HL-60 (cell line): Measurements from ENCODE around the gene ELAVL1.

Source experiments
- DNase-seq, 2 experiments: peaks; one replicate each; pipeline ENCODE4 v3.0.0-alpha.2; 2010 to 2020; ENCODE audit warnings: low read depth in 1 of 2, low spot score in 1 of 2
- H3K27ac ChIP-seq: fragments of 250-450 bp; sonication (Bioruptor Pico); replicated peaks from 2 replicates; pipeline ENCODE4 v1.5.1; 2020; ENCODE audit warnings: mild to moderate bottlenecking, moderate library complexity
- H3K27me3 ChIP-seq: fragments of 250-450 bp; sonication (Bioruptor Pico); 2 replicates; pipeline ENCODE4 v1.5.1; 2021; ENCODE audit warnings: mild to moderate bottlenecking, moderate library complexity; ENCODE audit not compliant: insufficient read depth, poor library complexity, severe bottlenecking
- H3K4me3 ChIP-seq: replicated peaks from 2 replicates; pipeline ENCODE4 v1.5.1; 2011; ENCODE audit warnings: mild to moderate bottlenecking, control low read depth, low read length; ENCODE audit not compliant: insufficient read depth
- CTCF ChIP-seq: IDR thresholded peaks from one replicate; pipeline ENCODE4 v1.5.1; 2011; ENCODE audit warnings: low read length, control low read depth, inconsistent platforms; ENCODE audit not compliant: insufficient read depth
- GABPA ChIP-seq: IDR thresholded peaks from 2 replicates; pipeline ENCODE4 v1.6.1; 2012; ENCODE audit warnings: low read depth
- POLR2AphosphoS5 ChIP-seq: IDR thresholded peaks from 2 replicates; pipeline ENCODE4 v1.6.1; 2012; ENCODE audit warnings: low read depth
- SPI1 ChIP-seq: IDR thresholded peaks from 2 replicates; pipeline ENCODE4 v1.6.1; 2012; ENCODE audit warnings: low read depth, mild to moderate bottlenecking, borderline replicate concordance
- TF ChIP-seq, protein P1 (sequence below): IDR thresholded peaks from 2 replicates; pipeline ENCODE4 v1.6.1; 2012; ENCODE audit warnings: low read depth; ENCODE audit not compliant: insufficient replicate concordance

ELAVL1 gene

GRCh38 chr19:8050274-8051096 is 45.0 kb upstream of the ELAVL1 start:
- TF ChIP-seq CTCF (no peak), SPI1 (no peak), POLR2AphosphoS5 (peak; percentile 45; the same call in 1 of the 2 replicates)
- H3K27ac ChIP-seq = peak overlapping the region; percentile 45
- H3K27me3 ChIP-seq = no peaks in the 10 kb centered on the region
- H3K4me3 ChIP-seq = peak overlapping the region; percentile 39
- peak; percentile 95 to 99 for DNase-seq

DNA sequence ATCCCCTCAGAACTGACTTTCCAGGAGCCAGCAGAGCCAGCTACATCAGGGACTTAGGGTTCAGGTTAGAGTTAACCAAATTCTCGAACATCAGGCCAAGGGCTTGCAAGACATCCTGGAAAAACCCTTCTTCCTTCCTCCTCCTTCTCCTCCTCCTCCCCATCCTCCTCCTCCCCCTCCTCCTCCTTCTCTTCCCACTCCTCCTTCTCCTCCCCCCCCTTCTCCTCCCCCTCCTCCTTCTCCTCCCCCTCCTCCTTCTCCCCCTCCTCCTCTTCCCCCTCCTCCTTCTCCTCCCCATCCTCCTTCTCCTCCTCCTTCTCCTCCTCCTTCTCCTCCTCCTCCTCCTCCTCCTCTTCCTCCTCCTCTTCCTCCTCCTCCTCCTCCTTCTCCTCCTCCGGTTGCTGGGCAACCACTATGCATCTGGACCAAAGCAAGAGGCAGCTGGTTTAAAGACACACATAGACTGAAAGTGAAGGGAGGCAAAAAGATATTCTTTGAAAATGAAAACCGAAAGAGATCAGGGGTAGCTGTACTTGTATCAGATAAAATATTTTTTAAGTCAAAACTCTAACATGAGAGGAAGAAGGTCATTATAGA is 41.2 kb upstream of the ELAVL1 start:
- Histone ChIP-seq H3K27ac (no peak overlapping the region), H3K4me3 (no peak overlapping the region), H3K27me3 (no peaks in the 10 kb centered on the region)
- TF ChIP-seq GABPA (no peak), SPI1 (no peak), POLR2AphosphoS5 (no peak), CTCF (no peak)
- TF ChIP-seq, protein P1, sequence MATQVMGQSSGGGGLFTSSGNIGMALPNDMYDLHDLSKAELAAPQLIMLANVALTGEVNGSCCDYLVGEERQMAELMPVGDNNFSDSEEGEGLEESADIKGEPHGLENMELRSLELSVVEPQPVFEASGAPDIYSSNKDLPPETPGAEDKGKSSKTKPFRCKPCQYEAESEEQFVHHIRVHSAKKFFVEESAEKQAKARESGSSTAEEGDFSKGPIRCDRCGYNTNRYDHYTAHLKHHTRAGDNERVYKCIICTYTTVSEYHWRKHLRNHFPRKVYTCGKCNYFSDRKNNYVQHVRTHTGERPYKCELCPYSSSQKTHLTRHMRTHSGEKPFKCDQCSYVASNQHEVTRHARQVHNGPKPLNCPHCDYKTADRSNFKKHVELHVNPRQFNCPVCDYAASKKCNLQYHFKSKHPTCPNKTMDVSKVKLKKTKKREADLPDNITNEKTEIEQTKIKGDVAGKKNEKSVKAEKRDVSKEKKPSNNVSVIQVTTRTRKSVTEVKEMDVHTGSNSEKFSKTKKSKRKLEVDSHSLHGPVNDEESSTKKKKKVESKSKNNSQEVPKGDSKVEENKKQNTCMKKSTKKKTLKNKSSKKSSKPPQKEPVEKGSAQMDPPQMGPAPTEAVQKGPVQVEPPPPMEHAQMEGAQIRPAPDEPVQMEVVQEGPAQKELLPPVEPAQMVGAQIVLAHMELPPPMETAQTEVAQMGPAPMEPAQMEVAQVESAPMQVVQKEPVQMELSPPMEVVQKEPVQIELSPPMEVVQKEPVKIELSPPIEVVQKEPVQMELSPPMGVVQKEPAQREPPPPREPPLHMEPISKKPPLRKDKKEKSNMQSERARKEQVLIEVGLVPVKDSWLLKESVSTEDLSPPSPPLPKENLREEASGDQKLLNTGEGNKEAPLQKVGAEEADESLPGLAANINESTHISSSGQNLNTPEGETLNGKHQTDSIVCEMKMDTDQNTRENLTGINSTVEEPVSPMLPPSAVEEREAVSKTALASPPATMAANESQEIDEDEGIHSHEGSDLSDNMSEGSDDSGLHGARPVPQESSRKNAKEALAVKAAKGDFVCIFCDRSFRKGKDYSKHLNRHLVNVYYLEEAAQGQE = no peak
- no peak for DNase-seq

DNA sequence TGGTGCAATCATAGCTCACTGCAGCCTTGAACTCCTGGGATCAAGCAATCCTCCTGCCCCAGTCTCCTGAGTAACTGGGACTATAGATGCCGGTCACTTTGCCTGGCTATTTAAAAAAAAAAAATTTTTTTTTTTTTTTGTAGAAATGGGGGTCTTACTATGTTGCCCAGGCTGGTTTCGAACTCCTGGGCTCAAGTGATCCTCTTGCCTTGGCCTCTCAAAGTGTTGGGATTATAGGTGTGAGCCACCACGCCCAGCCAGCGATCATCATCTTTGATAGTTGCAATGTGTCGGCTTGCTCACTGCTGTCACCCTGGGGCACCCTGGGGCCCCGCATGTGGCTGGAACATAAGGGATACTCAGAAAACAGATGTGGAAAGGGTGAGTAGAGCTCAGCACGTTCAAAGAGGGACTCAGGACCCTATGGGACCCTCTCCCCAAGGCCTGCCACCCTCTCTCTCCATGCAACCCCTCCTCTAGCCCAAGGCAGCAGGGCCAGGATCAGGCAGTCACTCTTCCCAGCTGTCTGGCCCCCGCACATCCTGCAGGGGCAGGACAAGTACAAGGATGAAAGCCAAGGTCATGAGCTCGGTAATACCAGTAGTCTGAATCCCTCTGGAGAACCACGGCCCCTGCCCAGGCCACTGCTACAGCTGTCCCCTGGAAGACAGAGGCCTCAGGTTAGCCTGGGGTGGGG is 40.6 kb upstream of the ELAVL1 start:
- DNase-seq = no peak
- Histone ChIP-seq H3K4me3 (no peak overlapping the region), H3K27ac (no peak overlapping the region), H3K27me3 (no peaks in the 10 kb centered on the region)
- TF ChIP-seq, protein P1 = no peak

- DNase-seq = no peak
- Histone ChIP-seq H3K4me3 (no peak overlapping the region), H3K27me3 (no peaks in the 10 kb centered on the region), H3K27ac (no peak overlapping the region)
- TF ChIP-seq, protein P1 = no peak
- TF ChIP-seq CTCF (no peak), POLR2AphosphoS5 (no peak), GABPA (no peak), SPI1 (no peak)
Observed at GRCh38 chr19:8044018-8044417, 38.6 kb upstream of the ELAVL1 start.
